Endothelial cell of umbilical vein (primary cell): Measurements from ENCODE around the gene SLC6A6. TPM values are rescaled to one million over a fixed set of nuclear protein-coding genes. Genes with fewer than 3 reads are reported as not detected.

Source experiments
- BruUV-seq: library from RNA; stranded (reverse); fragments of 400-500 nt; replicated peaks from 2 replicates; lab custom pipeline; 2021; lab: Mats Ljungman, UMichigan
- CTCF ChIA-PET: fragments of 300-600, 350-600 bp; sonication (Branson Sonifier 250); formaldehyde crosslinking; loops from one replicate; lab custom pipeline; 2021; ENCODE audit warnings: antibody characterized with exemption, inconsistent platforms; lab: Charles Lee
- POLR2A ChIA-PET: fragments of 300-600, 350-600 bp; sonication (Branson Sonifier 250); formaldehyde crosslinking; loops from one replicate; lab custom pipeline; 2021; ENCODE audit warnings: antibody characterized with exemption, inconsistent platforms; lab: Charles Lee
- DNase-seq: peaks from one replicate; pipeline ENCODE4 v3.0.0-alpha.2; 2011; ENCODE audit warnings: low read depth, low spot score
- FAIRE-seq: peaks from 2 replicates; lab custom pipeline; 2011; peaks lifted over from hg19 to GRCh38; lab: Jason Lieb, UNC
- H2AFZ ChIP-seq: 2 replicates; pipeline ENCODE4 v1.6.0; 2012; ENCODE audit warnings: low read depth, low read length, control low read depth, inconsistent platforms
- H3K27ac ChIP-seq: 2 replicates; pipeline ENCODE4 v1.5.1; 2011; ENCODE audit warnings: low read depth, mild to moderate bottlenecking, control low read depth, low read length, moderate library complexity; ENCODE audit not compliant: insufficient read depth
- H3K27me3 ChIP-seq, 2 experiments: 2 replicates each; pipeline versions ENCODE4 v1.6.0 to v1.6.1; 2011; ENCODE audit warnings: low read length in 2 of 2, mixed read lengths in 1 of 2; ENCODE audit not compliant: control insufficient read depth in 2 of 2, insufficient read depth in 2 of 2
- H3K36me3 ChIP-seq, 2 experiments: 2 replicates in 1 of 2; 3 replicates in 1 of 2; pipeline ENCODE4 v1.5.1; 2011; ENCODE audit warnings: low read length in 2 of 2, mild to moderate bottlenecking in 1 of 2, moderate library complexity in 1 of 2; ENCODE audit not compliant: control insufficient read depth in 2 of 2, insufficient read depth in 2 of 2; ENCODE audit errors: extremely low read depth in 1 of 2
- H3K4me1 ChIP-seq: 3 replicates; pipeline ENCODE4 v1.5.1; 2011; ENCODE audit warnings: mild to moderate bottlenecking, low read length; ENCODE audit not compliant: control insufficient read depth, insufficient read depth; ENCODE audit errors: extremely low read depth
- H3K4me2 ChIP-seq: 2 replicates; pipeline ENCODE4 v1.6.1; 2011; ENCODE audit warnings: low read length, control low read depth, mixed read lengths; ENCODE audit not compliant: insufficient read depth
- H3K4me3 ChIP-seq, 3 experiments: fragments of 200-600 bp in 1 of 3; sonication (generic), shearing (Covaris generic) in 1 of 3; replicated peaks in 1 of 3; 2 replicates each; pipeline ENCODE4 v1.5.1; 2011 to 2016; ENCODE audit warnings: control low read depth in 3 of 3, low read length in 3 of 3, mild to moderate bottlenecking in 2 of 3, inconsistent platforms in 1 of 3, low read depth in 1 of 3, moderate library complexity in 1 of 3; ENCODE audit not compliant: insufficient read depth in 1 of 3
- H3K79me2 ChIP-seq: 2 replicates; pipeline ENCODE4 v1.6.0; 2012; ENCODE audit warnings: low read length, inconsistent platforms; ENCODE audit not compliant: control insufficient read depth, insufficient read depth
- H3K9ac ChIP-seq: replicated peaks from 2 replicates; pipeline ENCODE3; 2011; ENCODE audit warnings: low read length, control low read depth; ENCODE audit not compliant: insufficient read depth; ENCODE audit errors: extremely low read depth
- H3K9me1 ChIP-seq: replicated peaks from 3 replicates; pipeline ENCODE4 v1.6.0; 2011; ENCODE audit warnings: mild to moderate bottlenecking, low read length; ENCODE audit not compliant: control insufficient read depth, insufficient read depth; ENCODE audit errors: extremely low read depth
- H3K9me3 ChIP-seq: replicated peaks from 2 replicates; pipeline ENCODE4 v1.5.1; 2012; ENCODE audit warnings: low read length, inconsistent platforms; ENCODE audit not compliant: control insufficient read depth, insufficient read depth
- H4K20me1 ChIP-seq: replicated peaks from 2 replicates; pipeline ENCODE3; 2011; ENCODE audit warnings: mild to moderate bottlenecking, low read length; ENCODE audit not compliant: control insufficient read depth, insufficient read depth; ENCODE audit errors: extremely low read depth
- CTCF ChIP-seq, 2 donors: IDR thresholded peaks; 1 replicate in 1 of 2; 2 replicates in 1 of 2; pipeline ENCODE4 v1.5.1; 2011; ENCODE audit warnings: low read length in 2 of 2, mild to moderate bottlenecking in 2 of 2, moderate library complexity in 2 of 2, control low read depth in 1 of 2, inconsistent platforms in 1 of 2, low read depth in 1 of 2; ENCODE audit not compliant: insufficient read depth in 1 of 2; ENCODE audit errors: extremely low read depth in 1 of 2
- EZH2 ChIP-seq: IDR thresholded peaks from 2 replicates; pipeline ENCODE4 v1.6.1; 2012; ENCODE audit warnings: borderline replicate concordance, low read depth, mild to moderate bottlenecking, moderate library complexity, low read length, inconsistent platforms; ENCODE audit not compliant: severe bottlenecking
- FOS ChIP-seq: IDR thresholded peaks from 2 replicates; pipeline ENCODE4 v1.6.1; 2011; ENCODE audit warnings: mild to moderate bottlenecking, low read length, moderate library complexity, borderline replicate concordance; ENCODE audit not compliant: insufficient read depth
- GATA2 ChIP-seq: IDR thresholded peaks from 2 replicates; pipeline ENCODE4 v1.7.0; 2011; ENCODE audit warnings: low read depth, mild to moderate bottlenecking, moderate library complexity, mixed read lengths, low read length; ENCODE audit not compliant: insufficient read length, insufficient read depth
- JUN ChIP-seq: IDR thresholded peaks from 2 replicates; pipeline ENCODE4 v1.6.1; 2011; ENCODE audit warnings: borderline replicate concordance, low read depth; ENCODE audit not compliant: insufficient read length, insufficient read depth
- MAX ChIP-seq: IDR thresholded peaks from 2 replicates; pipeline ENCODE4 v1.6.1; 2011; ENCODE audit not compliant: insufficient read depth, insufficient read length
- MYC ChIP-seq: IDR thresholded peaks from one replicate; pipeline ENCODE4 v1.6.1; 2011; ENCODE audit warnings: mild to moderate bottlenecking, low read depth, low read length
- POLR2A ChIP-seq: IDR thresholded peaks from 2 replicates; pipeline ENCODE4 v1.6.1; 2012; ENCODE audit warnings: low read depth, mild to moderate bottlenecking, control low read depth, low read length
- POLR2AphosphoS5 ChIP-seq: IDR thresholded peaks from 2 replicates; pipeline ENCODE4 v1.6.1; 2012; ENCODE audit warnings: low read depth, mild to moderate bottlenecking, control low read depth, low read length, moderate library complexity; ENCODE audit not compliant: insufficient read depth
- dilution Hi-C: fragments of 300-500 bp; cut with MboI; formaldehyde crosslinking; loops from one replicate; pipeline ENCODE4 v1.15.0; 2019; ENCODE audit warnings: low sequenced_read_pairs; ENCODE audit not compliant: extremely low pct_ligation_motif_present
- intact Hi-C: fragments of 100-400 bp; cut with micrococcal nuclease; formaldehyde crosslinking; loops from one replicate; pipeline ENCODE4 v1.10.0; 2022
- polyA plus RNA-seq, 4 experiments: library from polyadenylated mRNA; depleted of rRNA in 3 of 4; stranded (reverse) in 3 of 4; unstranded in 1 of 4; fragments of >200 nt; gene quantifications; 2 replicates each; pipeline versions ENCODE4 v1.2.1 to v1.2.3, GENCODE V29; 2011 to 2012; ENCODE audit warnings: missing spikeins in 1 of 4
- total RNA-seq: library from RNA; stranded (reverse); gene quantifications from 2 replicates; pipeline ENCODE4 v1.2.3, GENCODE V29; 2021

SLC6A6 gene
- total and polyA plus RNA-seq, 2 donors (not counting 3 experiments of a cell fraction or from before 2014, with no cell fraction given), result 25.7 to 38.0 TPM

DNA sequence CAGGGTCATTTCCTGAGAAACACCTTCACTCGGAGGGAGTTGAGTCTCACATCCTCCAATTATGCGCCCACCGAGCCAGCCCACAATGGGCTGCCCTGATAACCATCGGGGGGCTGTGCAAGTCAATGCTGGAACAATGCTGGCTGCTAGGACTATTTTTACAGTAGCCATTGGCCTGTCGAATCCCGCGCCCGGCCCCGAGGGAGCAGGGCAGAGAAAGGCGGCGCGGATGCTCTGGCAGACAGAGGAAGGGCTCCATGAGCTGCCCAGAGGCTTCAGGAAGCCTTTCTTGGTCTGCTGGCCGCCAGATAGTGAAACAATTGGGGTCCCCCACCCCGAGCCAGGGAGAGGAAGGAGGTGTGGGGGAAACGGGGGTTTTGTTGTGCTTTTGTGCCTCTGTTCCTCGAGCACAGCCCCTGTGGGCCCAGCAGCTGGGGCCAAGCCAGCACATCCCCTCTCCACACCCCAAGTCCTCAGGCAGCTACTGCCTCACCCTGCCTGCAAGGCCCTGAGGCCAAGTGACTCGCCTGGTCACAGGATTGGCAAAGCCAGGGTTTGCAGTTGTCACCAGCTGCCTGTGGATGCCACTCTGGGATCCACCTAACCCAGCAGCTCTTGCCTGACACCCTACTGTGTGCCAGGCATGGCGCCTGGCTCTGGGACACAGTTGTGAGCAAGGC, 39.0 kb downstream of the SLC6A6 start:
- Histone ChIP-seq H3K36me3 (peaks cover 7 to 10% of the 10 kb centered on the region in 2 experiments), H3K27me3 (no peaks in the 10 kb centered on the region), H3K27ac (peak overlapping the region; percentile 18), H4K20me1 (no peaks in the 10 kb centered on the region), H3K9ac (no peak overlapping the region), H3K9me1 (no peaks in the 10 kb centered on the region), H3K4me1 (peaks cover 37% of the 10 kb centered on the region), H3K79me2 (peaks cover 15% of the 10 kb centered on the region), H2AFZ (no peak overlapping the region), H3K4me2 (no peak overlapping the region), H3K4me3 (no peak overlapping the region), H3K9me3 (no peaks in the 10 kb centered on the region)
- no TSS peak for BruUV-seq
- intact Hi-C loops, result loop anchor here (1.0 kb wide), 1 partner anchor 19 kb away; no protein-coding TSS in a partner anchor
- TF ChIP-seq GATA2 (peak; percentile 71), POLR2AphosphoS5 (no peak)
- peak; percentile 74 for FAIRE-seq
- POLR2A ChIA-PET, result interaction anchor here (0.8 to 3.3 kb wide), 3 partner anchors 9 to 19 kb away, joined by 3 to 20 read pairs (median 4); no protein-coding TSS in a partner anchor
- dilution Hi-C loops, result no loop called here
- DNase-seq, result peak; percentile 58
- CTCF ChIA-PET, result interaction anchor here (0.9 to 5.4 kb wide), 8 partner anchors 11 to 238 kb away, joined by 3 to 34 read pairs (median 3); partner anchors contain the start of gene SLC6A6

DNA sequence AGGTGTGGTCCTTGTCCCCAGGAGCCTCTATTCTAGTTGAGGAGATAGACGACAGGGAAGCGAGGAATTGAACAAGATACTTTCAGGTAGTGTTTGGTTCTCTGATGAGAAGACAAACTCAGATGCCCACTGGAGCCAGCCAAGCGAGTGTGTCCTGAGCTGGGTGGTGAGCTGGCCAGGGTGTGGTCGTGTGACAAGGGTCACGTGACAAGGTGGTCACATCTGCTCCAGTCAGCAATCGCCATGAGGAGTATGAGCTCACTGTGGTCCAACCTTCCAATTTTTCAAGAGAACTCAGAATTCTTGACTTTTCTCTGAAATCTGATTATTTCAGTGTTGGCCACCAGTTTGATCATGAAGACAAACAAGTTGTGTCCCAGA, 39.5 kb downstream of the SLC6A6 start:
- no TSS peak for BruUV-seq
- Histone ChIP-seq H3K27me3 (no peaks in the 10 kb centered on the region), H3K27ac (no peak overlapping the region), H3K79me2 (peaks cover 10% of the 10 kb centered on the region), H2AFZ (no peak overlapping the region), H3K36me3 (peaks cover 8 to 10% of the 10 kb centered on the region in 2 experiments), H3K4me3 (no peak overlapping the region), H4K20me1 (no peaks in the 10 kb centered on the region), H3K4me2 (no peak overlapping the region), H3K9ac (no peak overlapping the region), H3K9me1 (no peaks in the 10 kb centered on the region), H3K4me1 (peaks cover 35% of the 10 kb centered on the region), H3K9me3 (no peaks in the 10 kb centered on the region)
- DNase-seq (no peak), FAIRE-seq (no peak)
- ChIA-PET POLR2A (interaction anchor here (0.8 to 3.3 kb wide), 3 partner anchors 8 to 18 kb away, joined by 3 to 20 read pairs (median 4); no protein-coding TSS in a partner anchor), CTCF (interaction anchor here (0.9 to 5.4 kb wide), 7 partner anchors 11 to 181 kb away, joined by 3 to 34 read pairs (median 3); partner anchors contain the start of gene SLC6A6)
- intact Hi-C loops, result loop anchor here (1.0 kb wide), 1 partner anchor 18 kb away; no protein-coding TSS in a partner anchor
- dilution Hi-C loops, result no loop called here
- TF ChIP-seq JUN (no peak), MAX (no peak), GATA2 (no peak), POLR2A (no peak), EZH2 (no peak), FOS (no peak), MYC (no peak), POLR2AphosphoS5 (no peak), CTCF (IDR thresholded peaks at IDR 0.05; ENCODE audit: extremely low read depth in 1 of 2, insufficient read depth in 1 of 2, low read depth in 1 of 2, low read length in 2 of 2) (no peak)
